Thyroid gland (tissue), 4 donors: ENCODE data around the gene MUC2.

Experiments used
- POLR2A ChIP-seq, 2 donors: fragments of 450-650 bp; IDR thresholded peaks; one replicate each; pipeline ENCODE4 v1.6.1; 2017; ENCODE audit warnings: antibody characterized with exemption in 2 of 2, mild to moderate bottlenecking in 2 of 2, moderate library complexity in 1 of 2
- TF ChIP-seq, protein P1 (sequence below), 6 experiments: fragments of 200-600 bp in 3 of 6; fragments of 450-650 bp in 3 of 6; sonication (generic) in 3 of 6; IDR thresholded peaks; one replicate each; pipeline ENCODE4 v1.5.1; 2016 to 2019; ENCODE audit warnings: antibody characterized with exemption in 6 of 6, mild to moderate bottlenecking in 2 of 6, inconsistent platforms in 1 of 6, moderate library complexity in 1 of 6

DNA sequence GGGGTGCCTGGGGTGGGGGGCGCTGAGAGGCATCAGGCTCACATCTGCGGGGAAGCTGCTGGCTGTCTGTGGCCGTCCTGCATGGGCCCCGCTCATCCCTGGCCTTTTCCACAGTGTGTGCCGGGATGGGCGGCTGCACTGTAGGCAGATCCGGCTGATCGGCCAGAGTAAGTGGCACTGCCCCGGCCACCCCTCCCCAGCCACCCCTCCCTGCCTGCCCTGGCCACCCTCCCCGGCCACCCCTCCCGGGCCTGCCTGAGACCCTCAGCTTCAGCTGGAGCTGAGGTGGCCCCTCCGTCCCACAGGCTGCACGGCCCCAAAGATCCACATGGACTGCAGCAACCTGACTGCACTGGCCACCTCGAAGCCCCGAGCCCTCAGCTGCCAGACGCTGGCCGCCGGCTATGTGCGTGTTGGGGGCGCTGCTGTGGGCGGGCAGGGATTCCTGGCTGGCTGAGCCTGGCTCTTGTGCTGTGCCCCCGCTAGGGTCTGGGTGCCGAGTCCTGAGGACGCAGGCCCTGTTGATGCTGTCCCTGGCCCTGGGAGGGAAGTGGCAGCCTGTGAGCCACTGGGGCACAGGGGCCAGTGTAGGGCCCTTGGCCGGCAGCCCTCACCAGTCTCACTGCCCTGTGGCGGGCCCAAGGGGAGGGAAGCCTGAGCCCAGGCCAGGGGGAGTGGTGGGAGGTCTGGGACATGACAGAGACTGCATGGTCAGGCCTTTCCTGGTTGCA lies 10.9 kb downstream of the MUC2 start:
- TF ChIP-seq, protein P1, sequence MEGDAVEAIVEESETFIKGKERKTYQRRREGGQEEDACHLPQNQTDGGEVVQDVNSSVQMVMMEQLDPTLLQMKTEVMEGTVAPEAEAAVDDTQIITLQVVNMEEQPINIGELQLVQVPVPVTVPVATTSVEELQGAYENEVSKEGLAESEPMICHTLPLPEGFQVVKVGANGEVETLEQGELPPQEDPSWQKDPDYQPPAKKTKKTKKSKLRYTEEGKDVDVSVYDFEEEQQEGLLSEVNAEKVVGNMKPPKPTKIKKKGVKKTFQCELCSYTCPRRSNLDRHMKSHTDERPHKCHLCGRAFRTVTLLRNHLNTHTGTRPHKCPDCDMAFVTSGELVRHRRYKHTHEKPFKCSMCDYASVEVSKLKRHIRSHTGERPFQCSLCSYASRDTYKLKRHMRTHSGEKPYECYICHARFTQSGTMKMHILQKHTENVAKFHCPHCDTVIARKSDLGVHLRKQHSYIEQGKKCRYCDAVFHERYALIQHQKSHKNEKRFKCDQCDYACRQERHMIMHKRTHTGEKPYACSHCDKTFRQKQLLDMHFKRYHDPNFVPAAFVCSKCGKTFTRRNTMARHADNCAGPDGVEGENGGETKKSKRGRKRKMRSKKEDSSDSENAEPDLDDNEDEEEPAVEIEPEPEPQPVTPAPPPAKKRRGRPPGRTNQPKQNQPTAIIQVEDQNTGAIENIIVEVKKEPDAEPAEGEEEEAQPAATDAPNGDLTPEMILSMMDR (IDR thresholded peaks at IDR 0.05), result no peak
- TF ChIP-seq POLR2A (IDR thresholded peaks at IDR 0.05), result no peak
